HPDE6-E6E7 (cell line): ENCODE measurements around the gene CBLN1.
"Not testable (repeated sequence)": the region's sequence is repeated elsewhere in the genome, so short reads cannot be mapped to it uniquely, and the experiment has no call there.

Source experiments
- DNase-seq: peaks from one replicate; pipeline ENCODE4 v3.0.0; 2011; ENCODE audit warnings: missing footprints; ENCODE audit errors: extremely low spot score

The CBLN1 gene

DNA sequence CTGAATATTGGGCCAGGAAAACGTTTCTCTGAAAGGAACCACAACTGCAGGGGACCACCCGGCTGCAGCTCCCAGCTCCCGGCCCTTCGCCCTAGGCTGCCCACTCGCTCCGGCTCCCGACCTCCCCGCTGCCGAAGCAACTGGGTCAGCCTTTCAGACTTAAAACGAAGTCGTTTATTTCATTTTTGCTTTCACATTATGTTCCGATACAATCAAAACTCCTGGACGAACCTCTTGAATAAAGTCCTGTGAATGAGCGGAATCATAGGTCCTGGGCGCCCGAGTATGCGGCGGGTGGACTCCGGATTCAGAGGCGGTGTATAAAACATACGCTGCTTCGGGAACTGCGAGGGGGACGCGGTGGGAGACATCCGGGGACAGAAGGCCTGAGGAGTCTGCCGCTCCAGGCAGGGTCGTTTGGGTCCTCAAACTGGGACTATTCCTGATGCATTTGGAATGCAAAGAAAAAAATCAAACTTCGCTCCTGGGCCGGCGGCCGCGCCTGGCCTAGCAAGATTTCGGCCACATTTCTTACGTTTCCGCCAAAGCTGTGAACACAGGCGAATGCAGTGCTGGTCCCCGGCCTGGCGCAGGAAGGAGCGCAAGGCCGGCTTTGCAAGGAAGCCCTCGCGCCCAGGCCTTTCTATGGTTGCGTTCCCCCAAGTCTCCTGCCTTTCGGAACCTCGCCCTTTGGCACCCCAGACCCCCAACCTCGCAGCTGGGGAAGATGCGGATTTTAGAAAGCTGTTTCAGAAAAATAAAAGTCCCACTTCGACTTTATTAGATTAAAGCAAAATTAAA is 3.7 kb downstream of the CBLN1 start:
- DNase-seq: no peak

DNA sequence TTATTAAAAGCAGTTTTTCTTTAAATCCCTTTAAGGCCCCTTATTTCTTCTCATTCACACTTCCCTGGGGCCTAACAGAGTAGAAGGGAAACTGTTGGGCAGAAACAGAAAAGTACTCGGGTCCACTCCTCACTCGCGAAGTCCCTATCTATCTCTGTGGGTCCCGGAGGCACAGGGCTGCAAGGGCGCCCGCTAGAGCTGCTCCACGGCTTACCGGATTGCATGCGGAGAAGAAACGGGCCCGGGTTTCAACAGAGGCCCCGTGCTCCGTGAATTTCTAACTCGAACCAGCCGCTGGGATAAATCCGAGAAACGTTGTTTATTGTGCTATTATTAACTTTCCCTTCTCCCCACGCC is 4.3 kb downstream of the CBLN1 start:
- no peak for DNase-seq

DNA sequence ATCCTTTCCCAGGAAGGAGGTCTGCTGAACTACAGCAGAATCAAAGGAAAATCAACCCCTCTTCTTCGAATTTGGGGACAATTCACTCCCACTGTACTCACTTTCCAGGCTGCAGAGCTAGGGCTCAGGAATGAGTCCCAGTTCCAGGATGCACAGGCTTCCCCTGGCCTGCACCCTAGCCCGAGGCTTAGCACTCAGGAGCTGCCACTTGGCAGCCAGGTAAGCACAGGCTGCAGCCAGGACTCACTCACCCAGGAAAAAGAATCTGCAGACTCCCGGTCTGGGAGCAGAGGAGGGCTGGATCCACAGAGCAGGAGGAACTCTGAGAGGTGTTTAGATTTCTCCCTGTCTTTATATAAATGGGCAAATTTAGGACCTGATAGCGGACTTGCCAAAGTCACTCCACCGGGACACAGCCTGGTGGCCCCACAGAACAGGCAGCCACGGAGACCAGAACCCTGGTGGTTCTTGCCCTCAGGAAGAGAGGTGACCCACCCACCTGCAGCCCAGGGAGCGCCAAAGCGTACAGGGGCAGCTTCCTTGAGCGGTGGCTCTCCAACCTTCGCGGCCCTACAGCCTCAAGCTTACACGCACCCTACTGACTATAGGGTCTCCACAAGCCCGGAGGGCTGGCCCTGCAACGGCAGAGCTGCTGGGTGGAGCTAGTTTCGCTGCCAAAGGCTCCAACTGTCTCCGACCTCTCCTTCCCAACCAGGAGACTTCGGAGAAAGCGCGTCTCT is 4.8 kb downstream of the CBLN1 start:
- DNase-seq: no peak

DNA sequence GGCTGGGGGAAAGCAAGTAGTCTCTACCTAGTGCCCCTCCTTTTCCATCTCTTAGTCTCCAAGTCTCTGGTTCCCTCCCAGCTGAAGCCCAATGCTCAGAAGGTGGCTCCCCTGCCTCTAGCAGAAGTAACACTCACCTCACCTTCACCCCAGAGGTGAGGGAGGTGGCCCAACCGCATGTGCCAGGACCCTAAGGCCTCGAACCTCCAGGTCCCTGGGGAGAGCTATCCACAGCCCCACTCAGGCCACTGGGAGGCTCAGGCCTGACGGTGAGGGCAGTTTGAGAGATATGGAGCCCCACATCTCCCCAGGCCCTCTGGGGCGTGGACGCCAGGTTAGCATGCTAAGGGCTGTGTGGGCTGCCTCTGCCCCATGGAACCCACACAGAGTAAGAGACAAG is 5.8 kb downstream of the CBLN1 start:
- no peak for DNase-seq

DNA sequence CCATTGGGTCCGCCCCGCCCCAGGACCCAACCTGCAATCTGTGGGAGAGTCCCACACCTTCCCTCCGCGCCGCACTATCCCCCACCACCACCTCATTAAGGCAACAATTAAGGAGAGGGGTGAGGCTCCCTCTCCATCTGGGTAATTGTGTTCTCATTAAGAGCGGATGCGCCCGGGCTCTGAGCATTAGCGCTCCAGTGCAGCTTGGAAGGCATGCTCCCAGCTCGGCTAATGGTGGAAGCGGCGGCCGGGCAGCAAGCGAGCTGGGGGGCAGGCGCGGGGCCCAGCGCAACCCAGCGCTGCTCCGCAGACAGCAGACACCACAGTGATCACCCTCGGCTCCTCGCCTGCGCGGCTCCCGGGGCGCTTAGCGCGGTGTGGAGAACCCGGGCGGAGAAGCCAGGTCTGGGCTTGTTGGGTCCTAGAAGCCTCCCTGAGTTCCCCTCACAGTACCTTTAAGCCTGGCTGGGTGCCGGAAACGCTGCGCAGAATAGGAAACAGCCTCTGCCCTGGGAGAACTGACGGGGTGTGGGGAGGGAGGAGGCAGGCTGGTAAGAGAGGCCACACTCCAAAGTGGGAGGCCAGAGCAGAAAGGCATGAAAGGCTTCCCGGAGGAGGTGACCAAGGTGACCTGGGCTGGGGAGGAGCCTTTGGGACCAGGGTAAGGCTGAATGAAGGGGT is 6.4 kb downstream of the CBLN1 start:
- no peak for DNase-seq

DNA sequence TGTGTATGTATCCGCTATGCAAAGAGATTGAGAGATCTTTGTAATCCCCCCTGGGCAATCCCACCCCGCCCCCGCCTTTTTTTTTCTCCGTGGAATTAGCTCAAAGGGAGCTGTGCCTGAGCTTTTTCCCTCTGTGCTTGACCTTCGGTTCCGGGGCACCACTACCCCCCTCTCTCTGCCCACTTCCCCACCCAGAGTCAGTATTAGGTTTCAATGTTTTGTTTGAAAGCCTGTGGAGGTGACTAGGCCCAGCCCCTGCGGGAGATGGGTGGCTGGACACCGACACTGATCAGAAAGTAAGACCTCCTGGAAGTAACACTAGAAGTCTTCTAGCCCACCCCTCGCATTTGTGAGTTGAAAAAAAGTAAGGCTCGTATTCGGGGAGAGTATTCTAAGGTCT is 7.0 kb downstream of the CBLN1 start:
- no peak for DNase-seq

DNA sequence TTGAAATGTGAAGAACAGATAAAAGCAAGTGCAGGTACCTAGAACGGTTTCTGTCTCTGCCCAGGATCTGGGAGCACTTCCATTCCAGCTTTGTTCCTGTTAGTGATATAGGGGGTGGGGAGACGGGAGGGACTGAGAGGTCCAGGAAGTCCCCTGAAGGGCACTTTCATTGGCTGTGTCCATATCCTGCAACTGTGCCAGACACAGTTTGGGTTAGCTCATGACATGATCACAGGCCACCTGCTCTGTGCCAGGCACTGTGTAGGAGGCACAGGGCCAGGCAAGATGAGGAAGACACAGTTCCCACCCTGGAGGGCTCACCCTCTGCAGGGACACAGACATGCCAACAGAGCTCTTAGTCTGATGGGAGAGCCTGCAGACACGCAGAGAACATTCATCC is 7.9 kb downstream of the CBLN1 start:
- no peak for DNase-seq

DNA sequence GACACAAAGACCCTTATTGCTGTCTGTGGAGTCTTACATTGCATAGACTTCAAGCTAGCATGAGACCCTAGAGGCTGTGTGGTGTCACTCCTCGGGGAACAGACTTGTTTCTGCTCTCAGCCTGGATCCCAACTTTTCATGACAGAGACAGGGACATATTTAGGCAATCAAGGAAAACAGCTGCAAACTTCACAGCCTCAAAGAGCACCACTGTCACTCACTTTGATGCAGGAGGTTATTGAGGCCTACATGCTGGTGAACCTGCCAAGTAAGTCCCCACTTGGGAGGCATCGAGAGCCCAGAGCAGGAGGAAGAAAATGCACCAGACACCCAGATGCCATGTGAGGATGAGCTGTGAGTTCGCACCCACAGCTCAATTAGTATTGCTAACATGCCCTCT is 10.3 kb downstream of the CBLN1 start:
- no peak for DNase-seq

DNA sequence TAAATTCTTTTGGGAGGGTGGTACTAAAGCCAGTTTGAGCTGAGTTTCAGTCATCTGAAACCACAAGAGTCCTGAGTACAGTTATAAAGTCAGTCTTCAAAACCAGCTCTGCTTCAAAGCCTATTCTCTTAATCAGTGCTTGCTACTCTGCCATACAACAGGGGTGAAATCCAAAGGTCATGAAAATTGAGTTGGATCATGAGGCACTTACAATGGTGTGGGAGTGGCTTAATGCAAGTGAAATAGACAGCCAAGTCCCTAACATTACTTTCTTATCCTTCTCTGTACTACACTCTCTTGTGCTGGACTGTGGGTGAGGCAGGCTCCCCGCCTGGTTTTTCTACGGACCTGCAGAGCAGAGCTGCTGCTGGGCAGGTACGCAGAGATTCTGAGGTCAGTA is 12.4 kb downstream of the CBLN1 start:
- DNase-seq: no peak

DNA sequence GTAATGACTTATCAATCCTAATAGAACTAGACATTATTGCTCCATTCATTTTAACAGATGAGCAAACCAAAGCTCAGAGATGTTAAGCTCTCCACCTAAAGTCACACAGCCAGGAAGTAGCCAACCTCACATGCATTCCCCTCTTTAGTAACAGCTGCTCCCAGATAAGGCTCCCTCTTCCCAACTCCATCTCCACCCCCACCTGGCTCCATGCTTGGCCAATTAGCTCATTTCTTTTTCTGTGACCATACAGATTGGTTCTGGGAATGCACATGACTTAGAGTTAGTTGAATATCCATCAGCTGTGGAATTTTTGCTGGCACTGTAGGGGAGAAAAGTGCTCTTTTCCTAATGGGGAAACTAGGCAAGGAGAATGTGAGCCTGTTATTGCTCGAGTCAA is 13.0 kb downstream of the CBLN1 start:
- DNase-seq: no peak

DNA sequence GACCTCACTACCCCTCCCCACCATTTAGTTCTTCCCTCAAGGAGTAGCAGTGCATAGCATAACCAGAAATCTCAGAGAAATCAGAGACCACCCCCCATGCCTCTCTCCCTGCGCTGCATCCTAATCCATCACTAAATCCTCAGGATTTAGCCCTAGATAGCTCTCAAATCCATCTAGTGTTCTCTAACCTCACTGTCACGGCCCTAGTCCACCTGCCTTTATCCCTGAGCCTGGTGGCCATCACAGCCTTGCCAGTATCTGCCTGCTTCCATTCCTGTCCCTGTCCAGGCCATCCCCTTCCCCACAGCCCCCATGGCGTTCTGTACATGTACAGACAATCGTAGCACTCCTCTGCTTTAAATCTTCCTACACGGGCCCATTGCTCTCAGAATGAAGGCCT is 19.1 kb downstream of the CBLN1 start:
- no peak for DNase-seq

DNA sequence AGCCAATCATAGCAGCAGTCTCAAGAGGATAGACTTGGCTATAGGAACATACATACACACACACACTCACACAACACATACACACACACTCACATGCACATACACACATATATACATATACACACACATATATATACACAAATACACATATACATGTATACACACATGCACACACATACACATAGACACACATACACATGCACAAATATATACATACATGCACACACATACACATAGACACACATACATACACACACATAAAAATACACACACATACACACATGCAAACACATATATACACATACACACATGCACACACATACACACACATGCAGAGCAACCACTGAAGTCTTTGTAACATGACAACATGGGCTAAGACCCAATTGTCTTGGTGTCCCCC is 19.7 kb downstream of the CBLN1 start:
- DNase-seq: no peak

DNA sequence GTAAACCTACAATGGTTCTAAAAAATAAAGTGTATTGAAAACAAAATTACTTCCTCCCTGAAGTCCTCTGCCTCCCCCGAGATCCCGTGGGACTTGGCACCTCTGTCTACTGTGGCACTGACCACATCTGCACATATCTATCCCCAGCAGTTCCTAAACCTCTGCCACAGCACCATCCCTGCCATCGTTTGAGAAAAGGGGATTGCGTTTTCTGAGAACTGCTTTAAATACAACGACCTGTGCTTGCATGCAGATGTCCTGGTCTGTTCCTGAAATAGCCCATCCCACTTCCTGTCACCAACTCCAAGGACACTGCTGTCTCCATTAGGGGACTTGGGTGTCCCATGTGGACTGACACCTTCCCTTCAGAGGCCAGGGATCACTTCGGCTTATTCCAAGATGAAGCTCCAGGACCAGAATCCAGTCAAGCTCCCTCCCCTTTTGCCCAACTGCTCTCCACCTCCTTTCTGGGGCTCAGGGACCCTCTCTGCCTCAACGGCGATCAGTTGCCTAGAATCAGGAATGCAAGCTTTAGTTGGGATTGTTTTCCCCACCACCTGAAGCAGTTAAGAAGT is 20.6 kb downstream of the CBLN1 start:
- DNase-seq: no peak

DNA sequence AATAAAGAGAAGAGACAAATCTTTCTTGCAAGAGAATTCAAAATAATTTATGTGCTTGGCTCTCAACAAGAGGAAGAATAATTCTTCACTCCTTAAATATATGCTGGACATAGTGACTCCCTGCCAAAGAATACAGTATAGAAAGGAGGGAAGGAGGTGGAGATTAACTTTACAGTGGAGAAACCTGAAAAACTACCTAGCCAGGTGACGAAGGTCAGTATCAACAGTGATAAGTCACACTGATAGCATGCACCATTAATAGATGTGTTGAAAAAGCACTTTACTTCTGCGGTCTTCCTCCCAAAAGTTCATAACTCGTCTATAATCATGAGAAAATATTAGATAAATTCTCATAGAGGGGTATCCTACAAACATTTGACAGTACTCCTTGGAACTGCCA is 21.4 kb downstream of the CBLN1 start:
- DNase-seq: no peak

DNA sequence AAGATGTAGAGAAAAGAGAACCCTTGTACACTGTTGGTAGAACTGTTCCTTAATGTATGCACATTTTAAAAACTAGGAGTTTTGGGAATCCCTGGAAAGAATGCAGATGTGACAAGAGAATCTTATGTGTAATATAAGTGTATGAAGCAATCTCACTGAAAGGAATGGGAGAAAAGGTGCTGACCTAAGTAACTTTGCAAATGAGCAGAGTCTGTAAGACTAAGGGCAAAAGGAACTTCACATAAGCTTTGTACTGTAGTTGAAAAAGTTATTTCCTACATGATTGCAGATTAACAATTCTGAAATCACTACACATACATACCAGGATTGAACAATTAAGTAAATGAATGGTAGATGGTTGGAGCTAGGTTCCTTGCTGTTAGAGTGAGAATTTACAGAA is 22.3 kb downstream of the CBLN1 start:
- DNase-seq: no peak

DNA sequence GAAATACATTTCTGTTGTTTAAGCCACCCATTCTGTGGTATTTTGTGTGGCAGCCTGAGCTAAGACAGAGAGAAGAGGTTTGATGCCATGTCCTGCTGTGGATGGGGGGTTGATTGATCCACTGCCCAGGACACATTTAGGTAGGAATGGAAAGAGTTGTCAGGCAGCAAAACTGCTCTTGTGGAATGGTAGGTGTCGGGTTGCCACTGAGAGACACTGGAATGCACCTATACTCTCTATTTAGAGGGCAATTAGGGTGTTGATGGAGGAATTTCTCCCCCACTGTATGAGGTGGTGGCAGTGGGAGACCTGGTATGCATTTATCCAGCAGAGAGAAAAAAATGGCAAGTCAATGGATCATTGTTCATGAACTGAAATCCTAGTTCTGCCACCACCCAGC is 30.9 kb downstream of the CBLN1 start:
- DNase-seq: no peak

DNA sequence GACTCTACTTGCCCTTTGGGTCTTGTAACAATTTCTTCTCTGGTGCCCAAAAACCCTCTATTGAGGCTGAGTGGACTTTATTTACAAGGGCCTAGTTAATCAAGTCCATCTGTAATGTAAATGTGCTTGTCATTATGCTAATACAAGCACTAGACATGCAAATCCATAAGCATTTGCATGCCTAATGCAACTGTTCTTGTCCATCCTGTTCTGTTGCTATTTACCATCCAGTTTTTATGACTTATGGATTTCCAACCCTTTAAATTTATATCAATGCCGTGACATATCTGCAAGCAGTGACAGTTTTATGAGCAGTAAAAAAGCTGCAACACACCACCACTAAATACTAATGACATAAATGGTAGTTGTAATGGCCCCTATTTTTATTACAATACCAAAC is 33.4 kb downstream of the CBLN1 start:
- DNase-seq: no peak

DNA sequence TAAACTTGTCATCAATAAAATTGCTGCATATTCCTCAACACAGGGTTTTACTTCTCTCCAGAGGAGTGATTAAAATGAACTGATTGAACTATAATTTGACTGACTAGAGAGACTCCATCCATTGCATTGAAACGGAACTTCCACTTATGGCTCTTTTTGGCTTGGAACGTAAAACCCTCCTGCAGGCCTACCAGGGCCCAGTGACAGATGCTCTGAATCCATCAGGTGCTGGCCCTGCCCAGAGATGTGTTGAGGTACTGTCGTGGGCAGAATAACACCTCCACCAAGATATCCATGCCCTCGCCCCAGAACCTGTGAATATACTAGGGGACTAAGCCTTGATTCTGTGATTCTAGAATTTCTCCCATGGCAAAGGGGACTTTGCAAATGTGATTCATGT is 45.4 kb downstream of the CBLN1 start:
- no peak for DNase-seq

DNA sequence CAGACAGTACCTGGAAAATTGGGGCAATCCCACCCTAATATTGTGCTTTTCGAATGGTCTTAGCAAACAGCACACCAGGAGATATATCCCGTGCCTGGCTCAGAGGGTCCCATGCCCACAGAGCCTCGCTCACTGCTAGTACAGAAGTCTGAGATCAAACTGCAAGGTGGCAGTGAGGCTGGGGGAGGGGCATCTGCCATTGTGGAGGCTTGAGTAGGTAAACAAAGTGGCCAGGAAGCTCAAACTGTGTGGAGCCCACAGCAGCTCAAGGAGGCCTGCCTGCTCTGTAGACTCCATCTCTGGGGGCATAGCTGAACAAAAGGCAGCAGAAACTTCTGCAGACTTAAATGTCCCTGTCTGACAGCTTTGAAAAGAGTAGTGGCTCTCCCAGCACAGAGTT is 53.3 kb downstream of the CBLN1 start:
- not testable (repeated sequence) for DNase-seq
